ENCODE data around the gene BANK1. TPM values are rescaled to one million over a fixed set of nuclear protein-coding genes. Genes with fewer than 3 reads are reported as not detected.

Gene BANK1
- total and polyA plus RNA-seq, 2 of the 4 experiments (the other 2 are of a cell fraction), result under 0.01 to 0.51 TPM

DNA sequence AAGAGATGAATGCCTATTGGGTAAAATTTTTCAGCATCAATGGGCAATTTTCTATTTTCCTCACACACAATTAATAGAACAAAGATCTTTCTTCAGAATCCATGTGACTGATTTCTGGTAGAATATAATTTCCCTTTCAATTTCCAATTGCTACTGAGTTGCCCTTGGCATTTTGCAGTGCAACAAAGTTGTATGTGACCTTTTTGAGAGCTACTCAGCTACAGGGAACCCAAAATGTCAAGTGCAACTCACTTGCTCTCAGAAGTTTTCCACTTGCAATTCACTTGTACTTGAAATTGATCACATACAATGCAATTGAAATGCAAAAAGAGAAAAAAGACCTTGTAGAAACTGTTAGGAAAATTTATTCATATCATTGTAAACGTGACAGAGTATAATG is 245.5 kb downstream of the BANK1 start:
- in situ Hi-C loops (cut with MboI; ENCODE audit: low sequenced_read_pairs), result no loop called here
- TF ChIP-seq MAZ (IDR thresholded peaks at IDR 0.05; ENCODE audit: borderline replicate concordance, low read depth, low read length) (no peak), SMC3 (IDR thresholded peaks at IDR 0.05; ENCODE audit: low read depth, low read length) (no peak), BHLHE40 (IDR thresholded peaks at IDR 0.05; ENCODE audit: low read depth, low read length) (no peak), POLR2A (IDR thresholded peaks at IDR 0.05; ENCODE audit: low read depth, low read length) (no peak), RCOR1 (IDR thresholded peaks at IDR 0.05; ENCODE audit: insufficient replicate concordance, low read length) (no peak), CEBPB (IDR thresholded peaks at IDR 0.05; ENCODE audit: low read depth, low read length) (no peak)

More for the DNA sequence above, 245.5 kb downstream of the BANK1 start:
- H4K8ac ChIP-seq (ENCODE audit: low read depth in 2 of 2, low read length in 2 of 2), result no peak overlapping the region
- no peak overlapping the region for H2AK9ac ChIP-seq (replicated peaks; ENCODE audit: low read depth, low read length, poor library complexity)
- H3K27me3 ChIP-seq (ENCODE audit: control insufficient read depth, insufficient read depth, low read length), result no peaks in the 10 kb centered on the region
- no peak overlapping the region for H3K56ac ChIP-seq (ENCODE audit: extremely low read depth, insufficient read depth, low read length)
- no peak overlapping the region for H2BK20ac ChIP-seq (ENCODE audit: low read depth, low read length)
- H3K79me1 ChIP-seq (ENCODE audit: low read depth in 1 of 2, low read length in 2 of 2), result no peaks in the 10 kb centered on the region
- no peaks in the 10 kb centered on the region for H3K36me3 ChIP-seq (ENCODE audit: control insufficient read depth, insufficient read depth, low read length)
- H3K4ac ChIP-seq (ENCODE audit: low read depth, low read length), result no peak overlapping the region
- POLR2A ChIA-PET (ENCODE audit: unreplicated experiment), result no interaction called here
- no peaks in the 10 kb centered on the region for H3K9me1 ChIP-seq (ENCODE audit: insufficient read depth, low read length)
- ATAC-seq (ENCODE audit: low read depth), result no peak
- dilution Hi-C loops (cut with HindIII; ENCODE audit: low sequenced_read_pairs, unreplicated experiment) (no loop called here), intact Hi-C loops (cut with micrococcal nuclease) (no loop called here)
- no peak for DNase-seq
- H3K4me3 ChIP-seq (ENCODE audit: insufficient read depth, low read depth, low read length), result no peak overlapping the region
- H4K5ac ChIP-seq (ENCODE audit: low read depth, low read length), result no peak overlapping the region
- H2BK5ac ChIP-seq (ENCODE audit: low read depth, low read length, poor library complexity, severe bottlenecking), result no peak overlapping the region
- H4K20me1 ChIP-seq (ENCODE audit: insufficient read depth, low read length), result no peaks in the 10 kb centered on the region
- no peaks in the 10 kb centered on the region for H3K9me3 ChIP-seq (ENCODE audit: control insufficient read depth, insufficient read depth, low read length)
- no CpG with 5 or more reads among the region's 1 CpG for WGBS, 2 experiments (ENCODE audit: extremely low coverage in 2 of 2, insufficient read length in 1 of 2)
- no peaks in the 10 kb centered on the region for H3K4me1 ChIP-seq (ENCODE audit: control insufficient read depth, insufficient read depth, low read length)
- no peak overlapping the region for H4K91ac ChIP-seq (ENCODE audit: insufficient read depth, low read depth, low read length)
- no peak overlapping the region for H3K4me2 ChIP-seq (ENCODE audit: low read depth, low read length)
- no peak overlapping the region for H3K14ac ChIP-seq (replicated peaks; ENCODE audit: low read depth, low read length)
- H2AK5ac ChIP-seq (ENCODE audit: low read depth, low read length), result no peak overlapping the region
- BruUV-seq (replicated peaks), result no TSS peak
- CTCF ChIA-PET, result interaction anchor here (0.6 kb wide), 1 partner anchor 492 kb away, joined by 3 read pairs; no protein-coding TSS in a partner anchor
- H2BK120ac ChIP-seq (ENCODE audit: low read depth, low read length), result no peak overlapping the region
- H2AFZ ChIP-seq (replicated peaks; ENCODE audit: low read length, poor library complexity), result no peak overlapping the region
- H3K18ac ChIP-seq (ENCODE audit: low read depth, low read length), result no peak overlapping the region
- H2BK15ac ChIP-seq (ENCODE audit: low read depth, low read length), result no peak overlapping the region
- H3K27ac ChIP-seq (ENCODE audit: insufficient read depth, low read length), result no peak overlapping the region
- H3K9ac ChIP-seq (ENCODE audit: low read depth, low read length), result no peak overlapping the region
- H3K23ac ChIP-seq (ENCODE audit: low read depth, low read length), result no peak overlapping the region
